HepG2 (cell line): ENCODE results near the gene MTG1. TPM values are rescaled to one million over a fixed set of nuclear protein-coding genes. Genes with fewer than 3 reads are reported as not detected.

Experiments used
- ATAC-seq: fragments of 200-7000 bp; cut with Tn5 transposase; 3 replicates; pipeline ENCODE4 v1.9.1; 2020; ENCODE audit warnings: mild to moderate bottlenecking, moderate library complexity
- BruUV-seq: library from RNA; stranded (reverse); fragments of 400-500 nt; replicated peaks from 2 replicates; lab custom pipeline; 2021; lab: Mats Ljungman, UMichigan
- CTCF ChIA-PET: fragments of 300-600 bp; formaldehyde crosslinking; extraction: SDS; loops from one replicate; lab custom pipeline; 2021; ENCODE audit warnings: low total read pairs, inconsistent platforms, low intra/inter-chr PET ratio; lab: Yijun Ruan, JAX
- POLR2A ChIA-PET: fragments of 350-600 bp; sonication (Branson Sonifier 250); formaldehyde crosslinking; loops from one replicate; lab custom pipeline; 2020; ENCODE audit warnings: antibody characterized with exemption, inconsistent platforms; lab: Yijun Ruan, JAX
- DNase-seq: peaks from one replicate; pipeline ENCODE4 v3.0.0-alpha.2; 2015; ENCODE audit warnings: low spot score
- FAIRE-seq: peaks from 3 replicates; lab custom pipeline; 2011; peaks lifted over from hg19 to GRCh38; lab: Jason Lieb, UNC
- H2AFZ ChIP-seq: one replicate; pipeline ENCODE4 v1.6.1; 2011; ENCODE audit warnings: low read length, inconsistent platforms
- H3K27ac ChIP-seq: fragments of 300-600 bp; 3 replicates; pipeline ENCODE4 v1.8.0; 2011; ENCODE audit warnings: mixed run types, mild to moderate bottlenecking, mixed read lengths, low read length, inconsistent platforms; ENCODE audit not compliant: insufficient read depth; ENCODE audit errors: extremely low read length
- H3K27me3 ChIP-seq, 2 experiments: fragments of 200-600 bp in 1 of 2; 2 replicates in 1 of 2; 3 replicates in 1 of 2; pipeline versions ENCODE4 v1.6.0 to v1.8.0; 2011; ENCODE audit warnings: low read length in 2 of 2, mild to moderate bottlenecking in 2 of 2, moderate library complexity in 2 of 2, inconsistent platforms in 1 of 2; ENCODE audit not compliant: insufficient read depth in 2 of 2, control insufficient read depth in 1 of 2
- H3K36me3 ChIP-seq, 2 experiments: fragments of 200-600 bp in 1 of 2; replicated peaks in 1 of 2; 2 replicates in 1 of 2; 3 replicates in 1 of 2; pipeline versions ENCODE4 v1.5.1 to v1.8.0; 2011; ENCODE audit warnings: low read length in 2 of 2, inconsistent platforms in 1 of 2; ENCODE audit not compliant: insufficient read depth in 2 of 2, control insufficient read depth in 1 of 2
- H3K4me1 ChIP-seq: 2 replicates; pipeline ENCODE4 v1.5.1; 2012; ENCODE audit warnings: low read length, inconsistent platforms; ENCODE audit not compliant: insufficient read depth
- H3K4me2 ChIP-seq: 2 replicates; pipeline ENCODE4 v1.6.0; 2011; ENCODE audit warnings: low read depth, low read length, inconsistent platforms
- H3K4me3 ChIP-seq, 3 experiments: fragments of 200-600 bp in 1 of 3; sonication (generic), shearing (Covaris generic) in 1 of 3; replicated peaks in 1 of 3; 2 replicates each; pipeline ENCODE4 v1.5.1; 2011 to 2016; ENCODE audit warnings: low read length in 3 of 3, inconsistent platforms in 2 of 3, low read depth in 2 of 3, mild to moderate bottlenecking in 2 of 3, control low read depth in 1 of 3, mixed read lengths in 1 of 3; ENCODE audit not compliant: insufficient read depth in 1 of 3
- H3K79me2 ChIP-seq: one replicate; pipeline ENCODE4 v1.6.1; 2011; ENCODE audit warnings: low read length, inconsistent platforms; ENCODE audit not compliant: insufficient read depth
- H3K9ac ChIP-seq: 2 replicates; pipeline ENCODE4 v1.6.0; 2011; ENCODE audit warnings: mild to moderate bottlenecking, low read depth, low read length, inconsistent platforms; ENCODE audit not compliant: insufficient read depth
- H3K9me3 ChIP-seq: 2 replicates; pipeline ENCODE4 v1.5.1; 2012; ENCODE audit warnings: mild to moderate bottlenecking, low read length
- H4K20me1 ChIP-seq: 2 replicates; pipeline ENCODE4 v1.6.0; 2011; ENCODE audit warnings: inconsistent platforms, mild to moderate bottlenecking, low read length, moderate library complexity; ENCODE audit not compliant: insufficient read depth
- AGO2 ChIP-seq: fragments of 200-400 bp; formaldehyde crosslinking; optimal IDR thresholded peaks from 2 replicates; pipeline ENCODE3; 2017; ENCODE audit warnings: mild to moderate bottlenecking, low read depth, low read length, moderate library complexity
- MZF1 ChIP-seq: sonication (generic); formaldehyde crosslinking; IDR thresholded peaks from 2 replicates; pipeline ENCODE4 v1.8.1; 2023; ENCODE audit warnings: mild to moderate bottlenecking, missing genetic modification reagents, borderline replicate concordance
- RBFOX2 ChIP-seq: fragments of 200-400 bp; formaldehyde crosslinking; IDR thresholded peaks from 2 replicates; pipeline ENCODE4 v1.6.1; 2017; ENCODE audit warnings: low read depth, mild to moderate bottlenecking, low read length
- TFAP4 ChIP-seq: sonication (generic); IDR thresholded peaks from 2 replicates; pipeline ENCODE4 v1.6.1; 2016; ENCODE audit warnings: low read depth, borderline replicate concordance
- TRAFD1 ChIP-seq: sonication (generic); formaldehyde crosslinking; IDR thresholded peaks from 2 replicates; pipeline ENCODE4 v1.5.1; 2020; ENCODE audit warnings: missing genetic modification reagents, mild to moderate bottlenecking, borderline replicate concordance
- ZNF256 ChIP-seq: sonication (generic); formaldehyde crosslinking; conservative IDR thresholded peaks from 2 replicates; pipeline ENCODE4 v1.4.0; 2020; ENCODE audit warnings: missing genetic modification reagents
- WGBS: methylation state at CpG from one replicate; pipeline ENCODE4 v1.1.6; 2017; ENCODE audit warnings: low lambda C conversion rate; 5-methylcytosine and 5-hydroxymethylcytosine counted together
- in situ Hi-C: cut with HindIII; loops from 2 replicates; pipeline ENCODE4 v1.10.0; 2017; ENCODE audit warnings: low pct_unique_long_range_greater_than_20kb; ENCODE audit not compliant: extremely low pct_ligation_motif_present
- intact Hi-C: fragments of 100-400 bp; cut with micrococcal nuclease; formaldehyde crosslinking; loops from one replicate; pipeline ENCODE4 v1.10.0; 2022; ENCODE audit not compliant: unreplicated experiment
- polyA plus RNA-seq, 8 experiments: library from polyadenylated mRNA; depleted of rRNA in 3 of 8; stranded (reverse) in 7 of 8; unstranded in 1 of 8; fragments of >200 nt; fragmentation: Illumina TruSeq in 4 of 8; extraction: Trizol in 4 of 8; gene quantifications; 2 replicates each; pipeline versions ENCODE4 v1.2.1 to v1.2.3, GENCODE V29; 2011 to 2016; ENCODE audit warnings: low read depth in 4 of 8, missing spikeins in 1 of 8, mixed read lengths in 1 of 8; ENCODE audit not compliant: insufficient read depth in 1 of 8
- total RNA-seq, 5 experiments: library from RNA; depleted of rRNA; stranded (reverse); fragments of >200 nt; fragmentation: Illumina TruSeq; extraction: Trizol; gene quantifications; 2 replicates each; pipeline ENCODE4 v1.2.3, GENCODE V29; 2016; ENCODE audit warnings: low read depth in 1 of 5

Gene MTG1
- total and polyA plus RNA-seq, 2 of the 13 experiments (the other 11 are each of a cell fraction or from before 2014, with no cell fraction given) = 42.0 to 103 TPM

- TF ChIP-seq RBFOX2 = peak; percentile 67; the same call in 1 of the 2 replicates
- no peak for TF ChIP-seq TFAP4
- TF ChIP-seq AGO2 = peak; percentile 74
- ChIA-PET POLR2A (interaction anchor here (1.2 kb wide), 1 partner anchor 8 kb away, joined by 3 read pairs; no protein-coding TSS in a partner anchor), CTCF (no interaction called here)
- Histone ChIP-seq H3K79me2 (no peaks in the 10 kb centered on the region), H2AFZ (no peak overlapping the region), H3K4me3 (no peak overlapping the region), H3K27me3 (no peaks in the 10 kb centered on the region), H3K9me3 (no peaks in the 10 kb centered on the region), H3K4me1 (peaks cover 12% of the 10 kb centered on the region), H3K4me2 (no peak overlapping the region), H4K20me1 (no peaks in the 10 kb centered on the region), H3K36me3 (peaks cover 33 to 64% of the 10 kb centered on the region in 2 experiments), H3K9ac (no peak overlapping the region), H3K27ac (no peak overlapping the region)
- DNase-seq = no peak
- in situ Hi-C loops (no loop called here), intact Hi-C loops (no loop called here)
- BruUV-seq = no TSS peak
- ATAC-seq = no peak
- WGBS = 96% methylated on average over 29 of the region's 29 CpGs
- no peak for FAIRE-seq
Measured at GRCh38 chr10:133364645-133365431, 29.1 kb upstream of the MTG1 start.

- Histone ChIP-seq H2AFZ (no peak overlapping the region), H3K9ac (no peak overlapping the region), H3K79me2 (no peaks in the 10 kb centered on the region), H3K9me3 (no peaks in the 10 kb centered on the region), H3K4me3 (no peak overlapping the region)
- intact Hi-C loops (no loop called here), in situ Hi-C loops (no loop called here)
- ATAC-seq = no peak
- FAIRE-seq = no peak
- WGBS = 94% methylated on average over 8 of the region's 13 CpGs
- CTCF ChIA-PET = no interaction called here
- DNase-seq = no peak
- BruUV-seq = no TSS peak
- TF ChIP-seq MZF1 (CRISPR knock-in tag) (no peak), TRAFD1 (CRISPR knock-in tag) (no peak), AGO2 (peak; percentile 19), ZNF256 (no peak)
- TF ChIP-seq, all 625 proteins: peak for 1
- Histone ChIP-seq H4K20me1 (no peaks in the 10 kb centered on the region), H3K27me3 (no peaks in the 10 kb centered on the region), H3K27ac (no peak overlapping the region), H3K4me1 (peaks cover 5% of the 10 kb centered on the region), H3K36me3 (peaks cover 38 to 72% of the 10 kb centered on the region in 2 experiments), H3K4me2 (no peak overlapping the region)
- POLR2A ChIA-PET = no interaction called here
Measured at GRCh38 chr10:133365461-133366129, 28.4 kb upstream of the MTG1 start.
